ENCODE data around the gene EBI3.

GRCh38 chr19:4278419-4279266 lies 49.3 kb downstream of the EBI3 start, which contains the start of gene SHD:
- TF ChIP-seq CREB5 (CRISPR knock-in tag; IDR thresholded peaks at IDR 0.05; ENCODE audit: low read depth) (no peak), RARB (CRISPR knock-in tag; IDR thresholded peaks at IDR 0.05) (no peak), TSHZ2 (CRISPR knock-in tag; IDR thresholded peaks at IDR 0.05) (no peak; the same call in 1 of the 2 replicates), POU6F1 (CRISPR knock-in tag; IDR thresholded peaks at IDR 0.05; ENCODE audit: borderline replicate concordance, low read depth) (no peak), TCF4 (CRISPR knock-in tag; IDR thresholded peaks at IDR 0.05; ENCODE audit: borderline replicate concordance) (peak; percentile 45; the same call in 1 of the 2 replicates), ARNTL (CRISPR knock-in tag; IDR thresholded peaks at IDR 0.05; ENCODE audit: borderline replicate concordance, low read depth) (no peak)
